Endothelial cell of umbilical vein (primary cell): ENCODE data around the gene TBX5.

ENCODE experiments used
- CTCF ChIP-seq, 2 donors: IDR thresholded peaks; 1 replicate in 1 of 2; 2 replicates in 1 of 2; pipeline ENCODE4 v1.5.1; 2011; ENCODE audit warnings: low read length in 2 of 2, mild to moderate bottlenecking in 2 of 2, moderate library complexity in 2 of 2, control low read depth in 1 of 2, inconsistent platforms in 1 of 2, low read depth in 1 of 2; ENCODE audit not compliant: insufficient read depth in 1 of 2; ENCODE audit errors: extremely low read depth in 1 of 2
- TF ChIP-seq, protein P1 (sequence below): IDR thresholded peaks from 2 replicates; pipeline ENCODE4 v1.6.1; 2011; ENCODE audit not compliant: insufficient read depth, insufficient read length

GRCh38 chr12:114361545-114361944 lies 44.4 kb downstream of the TBX5 start:
- no peak for TF ChIP-seq CTCF (IDR thresholded peaks at IDR 0.05; ENCODE audit: extremely low read depth in 1 of 2, insufficient read depth in 1 of 2, low read depth in 1 of 2, low read length in 2 of 2)
- TF ChIP-seq, protein P1, sequence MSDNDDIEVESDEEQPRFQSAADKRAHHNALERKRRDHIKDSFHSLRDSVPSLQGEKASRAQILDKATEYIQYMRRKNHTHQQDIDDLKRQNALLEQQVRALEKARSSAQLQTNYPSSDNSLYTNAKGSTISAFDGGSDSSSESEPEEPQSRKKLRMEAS, result no peak
